ENCODE measurements around the gene GPR87.

GPR87 gene

DNA sequence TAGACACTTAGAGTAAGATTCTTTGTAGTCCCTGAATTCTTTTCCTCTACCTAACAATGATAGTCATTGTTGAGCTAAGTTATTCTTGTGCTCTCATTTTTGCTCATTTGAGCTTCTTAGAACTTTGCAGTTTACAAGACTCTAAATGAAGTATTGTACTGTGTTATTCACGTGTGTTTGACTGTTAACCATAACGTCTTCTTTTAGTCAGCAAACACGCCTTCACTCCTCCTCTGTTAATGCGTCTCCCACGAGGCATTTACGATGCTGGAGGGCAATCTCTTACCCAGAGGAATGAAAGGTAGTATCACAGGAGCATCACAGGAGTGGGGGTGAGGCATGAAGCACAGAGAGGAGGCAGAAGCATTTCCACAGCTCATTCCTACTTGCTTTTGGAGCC lies 23.5 kb downstream of the GPR87 start:
- no peaks in the 10 kb centered on the region for H3K36me3 ChIP-seq
- DNase-seq, result no peak
- TF ChIP-seq, protein P1, sequence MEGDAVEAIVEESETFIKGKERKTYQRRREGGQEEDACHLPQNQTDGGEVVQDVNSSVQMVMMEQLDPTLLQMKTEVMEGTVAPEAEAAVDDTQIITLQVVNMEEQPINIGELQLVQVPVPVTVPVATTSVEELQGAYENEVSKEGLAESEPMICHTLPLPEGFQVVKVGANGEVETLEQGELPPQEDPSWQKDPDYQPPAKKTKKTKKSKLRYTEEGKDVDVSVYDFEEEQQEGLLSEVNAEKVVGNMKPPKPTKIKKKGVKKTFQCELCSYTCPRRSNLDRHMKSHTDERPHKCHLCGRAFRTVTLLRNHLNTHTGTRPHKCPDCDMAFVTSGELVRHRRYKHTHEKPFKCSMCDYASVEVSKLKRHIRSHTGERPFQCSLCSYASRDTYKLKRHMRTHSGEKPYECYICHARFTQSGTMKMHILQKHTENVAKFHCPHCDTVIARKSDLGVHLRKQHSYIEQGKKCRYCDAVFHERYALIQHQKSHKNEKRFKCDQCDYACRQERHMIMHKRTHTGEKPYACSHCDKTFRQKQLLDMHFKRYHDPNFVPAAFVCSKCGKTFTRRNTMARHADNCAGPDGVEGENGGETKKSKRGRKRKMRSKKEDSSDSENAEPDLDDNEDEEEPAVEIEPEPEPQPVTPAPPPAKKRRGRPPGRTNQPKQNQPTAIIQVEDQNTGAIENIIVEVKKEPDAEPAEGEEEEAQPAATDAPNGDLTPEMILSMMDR (IDR thresholded peaks at IDR 0.05; ENCODE audit: low read depth, low read length), result no peak

DNA sequence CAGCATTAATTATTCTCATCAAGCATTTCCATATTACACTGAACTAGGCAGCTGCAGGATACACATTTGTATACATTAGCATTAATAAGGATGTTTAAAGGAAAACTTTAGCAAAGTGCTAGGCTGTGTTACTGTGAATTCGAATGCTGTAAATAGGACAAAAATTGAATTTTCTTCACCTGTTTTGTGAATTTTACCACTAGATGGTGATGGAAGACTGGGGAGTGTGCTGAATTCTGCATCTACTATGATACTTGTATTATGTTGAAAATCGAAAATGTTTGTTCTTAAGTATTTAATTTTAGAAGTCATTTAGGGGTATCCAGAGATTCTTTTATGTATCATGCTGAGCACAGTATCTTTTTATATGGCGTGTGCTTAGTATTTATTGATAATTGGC lies 25.9 kb downstream of the GPR87 start:
- Histone ChIP-seq H3K4me3 (ENCODE audit: low read depth, low read length) (no peak overlapping the region), H3K36me3 (no peaks in the 10 kb centered on the region), H3K4me1 (no peaks in the 10 kb centered on the region), H3K27me3 (no peaks in the 10 kb centered on the region), H3K9me3 (no peaks in the 10 kb centered on the region)
- TF ChIP-seq, protein P1 (IDR thresholded peaks at IDR 0.05; ENCODE audit: low read depth, low read length), result peak; percentile 41; the same call in 1 of the 2 replicates
- no peak for DNase-seq

More for the DNA sequence above, 23.5 kb downstream of the GPR87 start:
- H3K4me1 ChIP-seq, result no peaks in the 10 kb centered on the region; the same call in 1 of the 2 replicates
- H3K27me3 ChIP-seq, result no peaks in the 10 kb centered on the region
- no peak overlapping the region for H3K4me3 ChIP-seq (ENCODE audit: low read depth, low read length)
- no peaks in the 10 kb centered on the region for H3K9me3 ChIP-seq

DNA sequence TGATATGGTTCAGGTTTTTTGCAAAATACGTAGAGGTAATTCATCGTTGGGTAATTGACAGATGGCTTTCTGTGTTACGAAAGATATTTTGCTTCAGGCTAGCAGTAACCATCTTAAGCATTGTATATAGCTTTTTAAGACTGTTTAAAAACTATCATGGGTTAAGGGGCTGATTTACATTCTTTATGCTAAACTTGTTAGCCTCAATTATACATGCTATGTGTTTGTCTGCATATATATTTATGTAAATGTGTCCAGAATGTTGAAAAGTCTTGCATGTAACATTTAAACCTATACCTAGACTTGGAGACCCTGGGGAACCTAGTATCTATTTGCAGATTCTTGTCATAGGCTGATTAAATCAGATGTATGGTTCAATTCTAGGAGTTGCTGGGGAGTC lies 27.2 kb downstream of the GPR87 start:
- no peak for DNase-seq
- H3K4me1 ChIP-seq, result no peaks in the 10 kb centered on the region; the same call in 1 of the 2 replicates
- TF ChIP-seq, protein P1 (IDR thresholded peaks at IDR 0.05; ENCODE audit: low read depth, low read length), result no peak
- H3K9me3 ChIP-seq, result no peaks in the 10 kb centered on the region
- H3K4me3 ChIP-seq (ENCODE audit: low read depth, low read length), result no peak overlapping the region
- H3K36me3 ChIP-seq, result no peaks in the 10 kb centered on the region
- H3K27me3 ChIP-seq, result no peaks in the 10 kb centered on the region

DNA sequence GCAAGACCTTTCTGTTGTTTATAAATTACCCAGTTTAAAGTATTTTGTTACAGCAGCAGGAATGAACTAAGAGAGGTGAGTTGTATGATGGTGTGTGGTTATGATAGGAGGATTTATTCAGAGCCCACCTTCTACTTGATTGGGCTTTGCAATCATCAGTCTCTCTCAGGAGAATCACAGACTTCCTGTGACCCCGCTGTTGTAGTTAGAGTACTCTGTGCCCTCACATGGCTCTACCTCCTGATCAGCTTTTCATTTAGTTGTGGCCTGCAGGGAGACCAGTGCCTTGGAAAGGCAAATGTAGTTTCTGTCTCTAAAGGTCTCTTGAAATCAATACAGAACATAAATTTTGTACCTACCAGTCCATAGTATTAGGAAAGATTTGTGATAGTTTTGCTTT lies 30.7 kb downstream of the GPR87 start:
- DNase-seq, result no peak
- Histone ChIP-seq H3K9me3 (no peaks in the 10 kb centered on the region), H3K4me3 (ENCODE audit: low read depth, low read length) (no peak overlapping the region), H3K36me3 (no peaks in the 10 kb centered on the region), H3K4me1 (peaks cover 5% of the 10 kb centered on the region; the same call in 1 of the 2 replicates), H3K27me3 (no peaks in the 10 kb centered on the region)
- TF ChIP-seq, protein P1 (IDR thresholded peaks at IDR 0.05; ENCODE audit: low read depth, low read length), result no peak

DNA sequence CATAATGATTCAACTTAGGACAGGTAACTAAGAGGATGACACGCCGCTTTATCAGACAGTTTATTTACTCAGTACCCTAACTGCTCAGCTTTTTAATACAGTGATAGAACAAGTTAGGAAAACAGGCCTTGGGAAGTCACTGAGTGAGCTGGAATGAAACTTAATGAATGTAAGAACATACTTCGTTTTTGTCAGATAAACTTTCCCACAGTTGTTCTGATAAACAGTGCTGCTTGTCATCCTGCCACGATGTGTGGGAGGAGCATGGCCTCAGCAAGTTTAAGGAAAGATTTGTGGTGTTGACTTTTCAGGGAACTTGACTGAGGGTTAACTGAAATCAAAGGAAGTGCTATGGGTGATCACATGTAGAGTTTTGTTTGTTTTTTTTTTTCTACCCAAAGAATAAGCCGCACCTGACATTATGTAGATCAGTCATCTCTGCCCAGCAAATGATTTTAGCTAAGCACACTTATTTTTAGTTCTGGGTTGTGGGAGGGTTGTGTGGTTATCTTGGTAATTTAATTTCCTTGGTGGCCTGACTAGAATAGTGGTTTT lies 32.6 kb downstream of the GPR87 start:
- TF ChIP-seq, protein P1 (IDR thresholded peaks at IDR 0.05; ENCODE audit: low read depth, low read length), result no peak
- no peaks in the 10 kb centered on the region for H3K9me3 ChIP-seq
- peaks cover 5% of the 10 kb centered on the region; the same call in 1 of the 2 replicates for H3K4me1 ChIP-seq
- no peaks in the 10 kb centered on the region for H3K36me3 ChIP-seq
- H3K27me3 ChIP-seq, result no peaks in the 10 kb centered on the region
- no peak for DNase-seq
- no peak overlapping the region for H3K4me3 ChIP-seq (ENCODE audit: low read depth, low read length)

DNA sequence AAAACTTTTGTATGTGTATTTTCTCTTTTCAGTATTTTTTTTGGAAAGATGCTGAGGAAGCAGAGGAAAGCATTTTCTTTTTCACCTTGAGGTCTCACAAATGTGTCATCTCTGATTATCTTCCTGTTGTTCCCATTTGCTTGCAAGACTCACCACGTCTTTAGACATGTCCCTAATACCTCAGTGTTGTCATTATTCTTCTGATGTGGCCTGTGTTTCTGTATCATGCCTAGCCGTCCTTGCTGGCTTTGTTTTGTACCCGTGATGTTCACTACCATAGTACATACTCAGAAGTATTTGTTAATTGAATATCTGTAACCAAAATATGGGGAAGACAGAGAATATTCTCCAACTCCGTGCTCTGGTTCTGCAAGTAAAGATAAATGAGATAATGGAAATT lies 33.2 kb downstream of the GPR87 start:
- Histone ChIP-seq H3K4me3 (ENCODE audit: low read depth, low read length) (no peak overlapping the region), H3K4me1 (peaks cover 5% of the 10 kb centered on the region; the same call in 1 of the 2 replicates), H3K36me3 (no peaks in the 10 kb centered on the region), H3K9me3 (no peaks in the 10 kb centered on the region), H3K27me3 (no peaks in the 10 kb centered on the region)
- TF ChIP-seq, protein P1 (IDR thresholded peaks at IDR 0.05; ENCODE audit: low read depth, low read length), result no peak
- no peak for DNase-seq
